ENCODE data around the gene LMF1.

The LMF1 gene

DNA sequence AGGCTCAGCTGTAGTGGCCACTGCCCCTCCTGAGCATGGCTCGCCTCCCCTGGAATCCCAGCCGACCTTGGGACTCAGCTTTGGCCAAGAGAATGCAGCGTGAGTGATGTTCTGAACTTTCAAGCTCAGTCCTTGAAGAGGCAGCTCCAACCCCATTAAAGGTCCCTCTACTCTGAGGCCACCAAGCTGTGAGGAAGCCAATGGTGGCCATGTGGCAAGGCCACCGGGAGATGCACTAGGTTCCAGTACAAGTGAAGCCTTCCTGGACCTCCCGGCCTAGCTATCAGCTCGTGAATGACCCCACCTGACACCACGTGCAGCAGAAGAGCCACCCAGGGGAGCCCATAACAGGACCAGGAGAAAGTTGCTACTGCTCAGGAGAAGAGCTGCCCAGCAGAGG lies 88.5 kb downstream of the LMF1 start:
- TF ChIP-seq, protein P1, sequence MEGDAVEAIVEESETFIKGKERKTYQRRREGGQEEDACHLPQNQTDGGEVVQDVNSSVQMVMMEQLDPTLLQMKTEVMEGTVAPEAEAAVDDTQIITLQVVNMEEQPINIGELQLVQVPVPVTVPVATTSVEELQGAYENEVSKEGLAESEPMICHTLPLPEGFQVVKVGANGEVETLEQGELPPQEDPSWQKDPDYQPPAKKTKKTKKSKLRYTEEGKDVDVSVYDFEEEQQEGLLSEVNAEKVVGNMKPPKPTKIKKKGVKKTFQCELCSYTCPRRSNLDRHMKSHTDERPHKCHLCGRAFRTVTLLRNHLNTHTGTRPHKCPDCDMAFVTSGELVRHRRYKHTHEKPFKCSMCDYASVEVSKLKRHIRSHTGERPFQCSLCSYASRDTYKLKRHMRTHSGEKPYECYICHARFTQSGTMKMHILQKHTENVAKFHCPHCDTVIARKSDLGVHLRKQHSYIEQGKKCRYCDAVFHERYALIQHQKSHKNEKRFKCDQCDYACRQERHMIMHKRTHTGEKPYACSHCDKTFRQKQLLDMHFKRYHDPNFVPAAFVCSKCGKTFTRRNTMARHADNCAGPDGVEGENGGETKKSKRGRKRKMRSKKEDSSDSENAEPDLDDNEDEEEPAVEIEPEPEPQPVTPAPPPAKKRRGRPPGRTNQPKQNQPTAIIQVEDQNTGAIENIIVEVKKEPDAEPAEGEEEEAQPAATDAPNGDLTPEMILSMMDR (IDR thresholded peaks at IDR 0.05; ENCODE audit: low read depth, low read length, missing control alignments), result no peak
- no peak for DNase-seq (ENCODE audit: low read depth)
- H3K4me3 ChIP-seq (ENCODE audit: low read depth, low read length), result no peak overlapping the region

DNA sequence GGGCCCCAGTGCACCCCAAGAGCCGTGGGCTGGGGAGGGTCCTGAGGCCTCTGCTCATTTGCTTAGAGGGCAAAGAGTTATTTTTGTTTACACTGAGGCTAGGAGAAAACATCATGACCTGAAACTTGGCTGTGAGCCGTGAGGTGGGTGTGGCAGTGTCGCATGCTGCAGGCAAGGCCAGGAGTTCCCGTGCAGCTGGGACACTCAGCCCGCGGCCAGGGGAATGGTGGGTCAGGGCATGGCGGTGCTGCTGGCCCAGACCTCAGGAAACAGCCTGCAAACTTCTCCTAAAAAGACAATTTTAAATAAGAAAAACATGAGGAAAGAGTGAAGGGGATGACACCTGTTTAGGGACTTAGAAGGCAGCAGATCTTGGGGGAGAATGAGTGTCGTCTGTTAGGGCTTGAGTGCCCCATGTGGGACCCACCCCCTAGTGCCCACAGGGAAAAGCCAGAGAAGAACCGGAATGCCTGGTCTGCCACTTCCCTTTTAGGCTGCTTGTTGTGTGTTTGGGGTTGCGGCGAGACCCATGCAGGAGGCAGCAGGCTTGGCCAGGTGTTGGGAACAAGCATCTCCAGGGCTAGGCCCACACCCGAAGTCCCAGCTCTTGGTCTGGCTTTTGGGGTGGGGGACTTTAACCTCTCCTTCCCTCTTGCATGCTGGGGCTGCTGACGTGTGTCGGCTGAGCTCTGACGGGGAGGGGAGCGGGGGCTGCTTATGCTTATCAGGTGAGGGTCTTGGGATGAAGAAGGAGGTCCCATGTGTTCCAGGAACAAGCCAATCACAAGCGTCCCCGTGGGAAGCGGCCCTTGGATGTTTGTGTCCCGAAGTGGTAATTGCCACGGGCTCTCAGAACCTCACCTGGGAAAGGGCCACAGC lies 89.3 kb downstream of the LMF1 start:
- no peak for DNase-seq (ENCODE audit: low read depth)
- H3K4me3 ChIP-seq (ENCODE audit: low read depth, low read length), result no peak overlapping the region
- TF ChIP-seq, protein P1 (IDR thresholded peaks at IDR 0.05; ENCODE audit: low read depth, low read length, missing control alignments), result no peak

DNA sequence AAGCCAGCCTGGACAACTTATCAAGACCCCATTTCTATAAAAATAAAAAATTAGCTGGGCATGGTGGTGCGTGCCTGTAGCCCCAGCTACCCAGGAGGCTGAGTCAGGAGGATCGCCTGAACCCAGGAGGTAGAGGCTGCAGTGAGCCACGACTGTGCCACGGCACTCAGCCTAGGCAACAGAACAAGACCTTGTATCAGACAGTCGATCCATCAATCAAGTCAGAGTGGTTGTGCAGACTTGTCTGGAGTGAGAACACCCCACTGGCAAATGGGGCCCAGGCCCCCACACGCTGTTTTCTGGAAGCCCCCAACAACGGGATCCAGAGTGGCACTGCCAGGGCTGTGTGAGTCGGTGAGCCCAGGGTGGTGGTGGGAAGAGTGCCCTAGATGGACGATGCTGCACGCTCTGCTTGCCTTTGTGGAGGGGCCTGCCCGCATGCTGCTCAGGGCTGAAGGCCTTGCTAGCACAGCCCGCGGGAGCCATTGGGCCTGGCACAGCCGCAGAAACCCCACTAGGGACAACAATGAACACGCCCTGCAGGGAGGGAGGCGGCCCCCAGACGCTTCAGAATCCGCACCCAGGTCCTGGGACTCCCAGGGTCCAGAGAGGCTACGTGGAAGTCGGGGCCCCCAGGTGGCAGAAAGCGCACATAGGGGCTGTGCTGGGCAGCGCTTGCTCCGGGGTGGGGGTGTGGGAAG lies 90.2 kb downstream of the LMF1 start:
- H3K4me3 ChIP-seq (ENCODE audit: low read depth, low read length), result no peak overlapping the region
- DNase-seq (ENCODE audit: low read depth), result no peak
- TF ChIP-seq, protein P1 (IDR thresholded peaks at IDR 0.05; ENCODE audit: low read depth, low read length, missing control alignments), result no peak

DNA sequence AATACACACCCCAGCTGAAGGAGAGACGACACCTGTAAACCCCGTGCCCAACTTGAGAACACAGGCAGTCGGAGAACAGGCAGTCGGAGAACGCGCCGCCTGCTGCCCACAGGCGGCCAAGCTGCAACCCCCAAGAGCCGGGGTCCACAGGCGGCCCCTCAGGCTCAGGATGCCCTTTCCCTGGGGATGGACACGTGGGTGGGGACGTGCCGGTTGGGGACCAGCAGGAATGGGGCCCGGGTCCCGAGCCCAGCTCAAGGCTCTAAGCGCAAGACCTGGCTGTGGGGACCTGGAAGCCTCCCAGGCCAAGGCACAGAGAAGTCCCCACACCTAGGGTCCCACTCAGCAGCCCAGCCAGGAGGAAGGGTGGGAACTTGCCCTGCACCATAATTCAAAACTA lies 90.8 kb downstream of the LMF1 start:
- H3K4me3 ChIP-seq (ENCODE audit: low read depth, low read length), result no peak overlapping the region
- TF ChIP-seq, protein P1 (IDR thresholded peaks at IDR 0.05; ENCODE audit: low read depth, low read length, missing control alignments), result no peak
- DNase-seq (ENCODE audit: low read depth), result no peak

DNA sequence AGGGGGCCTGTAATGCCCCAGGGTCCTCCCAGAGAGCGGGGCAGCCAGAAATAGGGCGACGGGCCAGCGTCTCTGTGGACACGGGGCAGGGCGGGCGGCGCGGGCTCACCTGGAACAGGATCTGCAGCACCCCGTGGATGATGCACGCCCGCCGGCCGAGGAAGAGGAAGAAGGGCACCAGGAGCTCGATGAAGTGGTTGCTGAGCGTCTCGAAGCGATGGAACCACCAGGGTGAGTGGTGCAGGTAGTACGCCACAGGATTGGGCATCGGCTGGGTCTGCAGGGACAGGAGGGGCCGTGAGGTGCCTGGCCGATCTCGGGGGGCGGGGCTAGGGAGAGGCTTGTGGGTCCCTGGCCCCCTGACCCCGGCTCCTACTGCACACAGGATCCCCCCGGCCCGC lies 91.3 kb downstream of the LMF1 start:
- DNase-seq (ENCODE audit: low read depth), result no peak
- TF ChIP-seq, protein P1 (IDR thresholded peaks at IDR 0.05; ENCODE audit: low read depth, low read length, missing control alignments), result no peak
- no peak overlapping the region for H3K4me3 ChIP-seq (ENCODE audit: low read depth, low read length)

DNA sequence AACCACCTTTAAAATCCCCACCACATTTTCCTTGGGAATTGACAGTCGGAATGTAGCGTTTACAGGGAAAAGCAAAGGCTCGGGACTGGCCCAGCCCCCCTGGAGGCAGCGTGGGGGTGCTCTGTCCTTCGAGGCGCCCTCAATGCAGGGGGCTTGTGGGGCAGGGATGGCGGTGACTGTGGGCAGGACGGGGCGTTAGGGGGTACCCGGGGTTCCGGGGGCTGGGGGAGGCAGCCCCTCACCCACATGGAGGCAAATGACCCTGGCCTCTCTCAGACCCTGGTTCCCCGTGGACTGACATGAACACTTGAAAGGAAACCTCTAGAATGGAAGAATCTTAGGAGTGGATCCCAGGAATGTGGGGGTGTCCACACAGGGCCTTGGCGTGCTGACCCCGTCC lies 91.9 kb downstream of the LMF1 start:
- no peak for DNase-seq (ENCODE audit: low read depth)

More for the DNA sequence above, 91.9 kb downstream of the LMF1 start:
- TF ChIP-seq, protein P1 (IDR thresholded peaks at IDR 0.05; ENCODE audit: low read depth, low read length, missing control alignments), result no peak
- no peak overlapping the region for H3K4me3 ChIP-seq (ENCODE audit: low read depth, low read length)

Data from GM12864 (cell line).